ENCODE measurements around the gene IGFL4.

The IGFL4 gene

DNA sequence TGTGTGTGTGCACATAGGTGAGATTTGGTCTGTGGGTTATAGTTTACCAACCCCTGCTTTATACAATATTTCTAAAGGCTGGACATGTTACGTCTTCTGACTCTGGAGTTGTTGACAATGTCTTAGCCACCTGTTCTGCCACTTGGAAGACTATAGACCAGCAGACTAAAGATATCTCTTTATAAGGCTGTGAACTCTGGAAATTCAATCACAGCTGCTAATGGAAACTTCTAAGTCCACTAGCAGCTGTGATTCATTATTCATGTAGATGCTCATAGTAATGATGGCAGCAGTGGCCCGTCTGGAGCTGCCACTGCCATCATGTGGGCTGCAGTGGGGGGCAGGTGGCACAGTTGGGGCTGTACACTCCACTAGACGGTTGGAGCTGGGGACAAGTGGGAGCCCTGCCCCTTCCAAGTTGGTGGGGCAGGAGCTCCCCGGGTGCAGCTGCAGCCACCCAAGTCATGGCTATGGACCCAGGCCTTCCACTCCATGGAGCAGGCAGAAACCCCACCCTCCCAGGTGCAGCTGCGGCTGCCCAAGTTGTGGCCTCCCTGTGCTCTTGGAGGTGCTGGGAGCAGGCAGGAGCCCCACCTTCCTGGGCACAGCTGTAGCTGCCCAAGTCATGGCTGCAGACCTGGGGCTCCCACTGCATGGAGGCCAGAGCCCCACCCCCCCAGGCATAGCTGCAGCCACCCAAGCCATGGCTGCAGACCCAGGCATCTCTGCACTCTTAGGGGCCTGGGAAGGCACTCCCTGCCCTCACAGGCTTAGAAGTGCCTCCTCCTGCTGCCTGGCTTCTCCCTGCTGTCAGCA lies 8.8 kb downstream of the IGFL4 start:
- Histone ChIP-seq H2AFZ (ENCODE audit: low read length) (no peak overlapping the region), H3K9ac (ENCODE audit: low read length) (no peak overlapping the region), H3K27me3 (replicated peaks; ENCODE audit: insufficient read depth, low read length) (no peaks in the 10 kb centered on the region), H3K79me2 (ENCODE audit: low read length) (no peaks in the 10 kb centered on the region), H3K4me1 (ENCODE audit: low read length) (no peaks in the 10 kb centered on the region), H3K4me2 (ENCODE audit: low read depth, low read length) (no peak overlapping the region), H3F3A (ENCODE audit: insufficient read depth, low read length) (no peaks in the 10 kb centered on the region), H3K9me2 (replicated peaks; ENCODE audit: insufficient read depth, low read length) (no peaks in the 10 kb centered on the region), H3K4me3 (ENCODE audit: low read length) (no peak overlapping the region), H3K9me3 (replicated peaks; ENCODE audit: insufficient read depth, low read length) (no peaks in the 10 kb centered on the region), H3K27ac (ENCODE audit: low read length) (no peak overlapping the region), H3K36me3 (replicated peaks; ENCODE audit: insufficient read depth, low read length) (no peaks in the 10 kb centered on the region), H4K20me1 (ENCODE audit: insufficient read depth, low read length) (no peaks in the 10 kb centered on the region)
- TF ChIP-seq EZH2 (optimal IDR thresholded peaks at IDR 0.05; ENCODE audit: low read depth, low read length) (no peak), EZH2phosphoT487 (IDR thresholded peaks at IDR 0.05; ENCODE audit: low read length) (no peak)
- TF ChIP-seq, protein P1, sequence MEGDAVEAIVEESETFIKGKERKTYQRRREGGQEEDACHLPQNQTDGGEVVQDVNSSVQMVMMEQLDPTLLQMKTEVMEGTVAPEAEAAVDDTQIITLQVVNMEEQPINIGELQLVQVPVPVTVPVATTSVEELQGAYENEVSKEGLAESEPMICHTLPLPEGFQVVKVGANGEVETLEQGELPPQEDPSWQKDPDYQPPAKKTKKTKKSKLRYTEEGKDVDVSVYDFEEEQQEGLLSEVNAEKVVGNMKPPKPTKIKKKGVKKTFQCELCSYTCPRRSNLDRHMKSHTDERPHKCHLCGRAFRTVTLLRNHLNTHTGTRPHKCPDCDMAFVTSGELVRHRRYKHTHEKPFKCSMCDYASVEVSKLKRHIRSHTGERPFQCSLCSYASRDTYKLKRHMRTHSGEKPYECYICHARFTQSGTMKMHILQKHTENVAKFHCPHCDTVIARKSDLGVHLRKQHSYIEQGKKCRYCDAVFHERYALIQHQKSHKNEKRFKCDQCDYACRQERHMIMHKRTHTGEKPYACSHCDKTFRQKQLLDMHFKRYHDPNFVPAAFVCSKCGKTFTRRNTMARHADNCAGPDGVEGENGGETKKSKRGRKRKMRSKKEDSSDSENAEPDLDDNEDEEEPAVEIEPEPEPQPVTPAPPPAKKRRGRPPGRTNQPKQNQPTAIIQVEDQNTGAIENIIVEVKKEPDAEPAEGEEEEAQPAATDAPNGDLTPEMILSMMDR (IDR thresholded peaks at IDR 0.05; ENCODE audit: low read length): no peak
- DNase-seq: no peak

GRCh38 chr19:46030812-46031550 lies 9.8 kb downstream of the IGFL4 start:
- H3F3A ChIP-seq (ENCODE audit: insufficient read depth, low read length): no peaks in the 10 kb centered on the region
- TF ChIP-seq EZH2phosphoT487 (IDR thresholded peaks at IDR 0.05; ENCODE audit: low read length) (no peak), EZH2 (optimal IDR thresholded peaks at IDR 0.05; ENCODE audit: low read depth, low read length) (no peak)
- TF ChIP-seq, protein P1 (IDR thresholded peaks at IDR 0.05; ENCODE audit: low read length): no peak
- no peaks in the 10 kb centered on the region for H3K27me3 ChIP-seq (replicated peaks; ENCODE audit: insufficient read depth, low read length)
- H2AFZ ChIP-seq (ENCODE audit: low read length): no peak overlapping the region
- H3K79me2 ChIP-seq (ENCODE audit: low read length): no peaks in the 10 kb centered on the region
- H3K9ac ChIP-seq (ENCODE audit: low read length): no peak overlapping the region
- H3K9me3 ChIP-seq (replicated peaks; ENCODE audit: insufficient read depth, low read length): no peaks in the 10 kb centered on the region
- H3K27ac ChIP-seq (ENCODE audit: low read length): no peak overlapping the region
- H3K36me3 ChIP-seq (replicated peaks; ENCODE audit: insufficient read depth, low read length): no peaks in the 10 kb centered on the region
- no peaks in the 10 kb centered on the region for H3K9me2 ChIP-seq (replicated peaks; ENCODE audit: insufficient read depth, low read length)
- no peak overlapping the region for H3K4me2 ChIP-seq (ENCODE audit: low read depth, low read length)
- no peak overlapping the region for H3K4me3 ChIP-seq (ENCODE audit: low read length)
- DNase-seq: no peak
- H4K20me1 ChIP-seq (ENCODE audit: insufficient read depth, low read length): no peaks in the 10 kb centered on the region
- H3K4me1 ChIP-seq (ENCODE audit: low read length): no peaks in the 10 kb centered on the region

- Histone ChIP-seq H2AFZ (ENCODE audit: low read length) (no peak overlapping the region), H3K9me3 (replicated peaks; ENCODE audit: insufficient read depth, low read length) (no peaks in the 10 kb centered on the region), H3K9me2 (replicated peaks; ENCODE audit: insufficient read depth, low read length) (no peaks in the 10 kb centered on the region), H3K4me3 (ENCODE audit: low read length) (no peak overlapping the region), H4K20me1 (ENCODE audit: insufficient read depth, low read length) (no peaks in the 10 kb centered on the region), H3K79me2 (ENCODE audit: low read length) (no peaks in the 10 kb centered on the region), H3K4me2 (ENCODE audit: low read depth, low read length) (no peak overlapping the region), H3K4me1 (ENCODE audit: low read length) (no peaks in the 10 kb centered on the region), H3K27ac (ENCODE audit: low read length) (no peak overlapping the region), H3K27me3 (replicated peaks; ENCODE audit: insufficient read depth, low read length) (no peaks in the 10 kb centered on the region), H3K9ac (ENCODE audit: low read length) (no peak overlapping the region), H3F3A (ENCODE audit: insufficient read depth, low read length) (no peaks in the 10 kb centered on the region), H3K36me3 (replicated peaks; ENCODE audit: insufficient read depth, low read length) (no peaks in the 10 kb centered on the region)
- no peak for DNase-seq
- TF ChIP-seq EZH2 (optimal IDR thresholded peaks at IDR 0.05; ENCODE audit: low read depth, low read length): no peak
- no peak for TF ChIP-seq EZH2phosphoT487 (IDR thresholded peaks at IDR 0.05; ENCODE audit: low read length)
- TF ChIP-seq, protein P1 (IDR thresholded peaks at IDR 0.05; ENCODE audit: low read length): no peak
These were observed 15.0 kb downstream of the IGFL4 start for GRCh38 chr19:46025835-46026234.

All from MM.1S (cell line).